Right forelimb (tissue), 1 donor: ENCODE data around the gene XBP1.
A peak's percentile ranks its signal among the peaks of the same experiment; 100 is the strongest.
"Not testable (repeated sequence)": the region's sequence is repeated elsewhere in the genome, so short reads cannot be mapped to it uniquely, and the experiment has no call there.

ENCODE experiments used
- DNase-seq: peaks from one replicate; pipeline ENCODE4 v3.0.0-alpha.2; 2018

Gene XBP1

DNA sequence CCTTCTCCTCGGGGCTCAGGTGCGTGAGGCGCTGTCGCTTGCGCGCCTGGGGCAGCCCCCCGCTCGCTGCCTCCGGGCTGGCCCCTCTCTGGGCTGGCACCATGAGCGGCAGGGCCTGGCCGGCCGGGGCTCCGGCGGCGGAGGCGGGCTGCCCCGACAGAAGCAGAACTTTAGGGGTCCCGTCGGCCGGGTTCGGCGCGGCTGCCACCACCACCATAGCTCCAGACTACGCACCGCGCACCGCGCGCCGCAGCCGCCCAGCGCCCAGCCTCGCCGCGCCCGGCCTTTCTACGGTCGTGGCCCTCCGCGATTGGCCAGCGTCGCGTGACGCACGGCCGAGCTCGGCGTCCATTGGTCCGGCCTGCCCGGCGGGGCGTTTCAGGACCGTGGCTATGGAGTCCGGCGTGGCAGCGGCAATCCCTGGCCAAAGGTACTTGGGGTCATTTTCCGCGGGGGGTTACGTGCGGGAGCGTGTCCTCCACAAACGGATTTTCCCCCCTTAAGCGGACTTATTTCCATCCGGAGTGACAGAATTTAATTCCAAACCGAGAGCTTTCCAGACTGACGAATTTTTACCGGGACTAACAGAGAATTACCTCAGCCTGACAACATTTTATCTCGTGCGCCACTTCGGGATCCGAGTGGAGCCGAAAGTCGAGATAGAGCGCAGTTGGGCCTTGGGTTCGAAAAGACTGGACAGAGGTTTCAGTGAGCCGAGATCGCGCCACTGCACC, at the start of gene XBP1:
TSS of gene XBP1 (minus strand) at position 262 of the 734 bp plus-strand sequence.
- peak; percentile 97 for DNase-seq

DNA sequence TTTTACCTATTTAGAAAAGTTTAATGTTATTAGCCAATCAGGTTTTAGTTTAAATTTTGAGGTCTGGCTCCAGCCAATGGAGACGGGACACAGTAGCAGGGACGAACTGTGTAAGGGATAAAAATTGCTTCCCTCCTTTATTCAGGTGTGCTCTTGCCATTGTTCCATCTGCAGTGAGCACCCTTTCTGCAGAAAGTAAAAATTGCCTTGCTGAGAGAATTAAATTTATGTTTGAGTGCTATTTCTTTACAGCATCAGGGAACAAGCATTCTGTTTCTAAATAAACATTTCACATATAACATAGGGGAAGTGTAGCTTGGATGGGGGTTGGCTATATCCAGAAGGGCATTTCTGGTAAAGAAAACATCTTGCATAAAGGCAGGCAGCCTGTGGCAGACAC, 46.6 kb upstream of the XBP1 start:
- DNase-seq = no peak

DNA sequence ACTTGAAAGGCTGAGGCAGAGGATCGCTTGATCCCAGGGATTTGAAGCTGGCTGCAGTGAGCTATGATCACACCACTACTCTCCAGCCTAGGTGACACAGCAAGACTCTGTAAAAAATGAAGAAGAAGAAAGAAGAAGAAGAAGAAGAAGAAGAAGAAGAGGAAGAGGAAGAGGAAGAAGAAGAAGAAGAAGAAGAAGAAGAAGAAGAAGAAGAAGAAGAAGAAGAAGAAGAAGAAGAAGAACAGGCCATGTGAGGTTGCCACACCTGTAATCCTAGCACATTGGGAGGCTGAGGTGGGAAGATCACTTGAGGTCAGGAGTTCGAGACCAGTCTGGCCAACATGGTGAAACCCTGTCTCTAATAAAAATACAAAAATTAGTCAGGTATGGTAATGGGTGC, 43.9 kb upstream of the XBP1 start:
- not testable (repeated sequence) for DNase-seq

DNA sequence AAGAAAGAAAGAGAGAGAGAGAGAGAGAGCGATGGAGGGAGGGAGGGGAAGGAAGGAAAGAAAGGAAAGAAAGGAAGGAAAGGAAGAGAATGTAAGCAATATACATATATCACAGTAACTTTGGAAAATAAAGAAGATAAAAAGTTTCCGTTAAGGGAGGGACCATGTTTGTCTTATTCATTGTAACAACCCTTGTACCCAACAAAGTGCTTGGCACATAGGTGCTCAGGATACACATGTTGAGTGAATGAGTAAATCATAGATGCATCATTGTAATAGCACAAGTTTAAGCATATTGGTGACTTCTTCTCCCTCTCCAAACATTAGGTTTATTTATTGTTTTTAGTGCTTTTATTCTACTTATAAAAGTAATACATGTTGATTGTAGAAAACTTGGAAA, 43.3 kb upstream of the XBP1 start:
- no peak for DNase-seq

DNA sequence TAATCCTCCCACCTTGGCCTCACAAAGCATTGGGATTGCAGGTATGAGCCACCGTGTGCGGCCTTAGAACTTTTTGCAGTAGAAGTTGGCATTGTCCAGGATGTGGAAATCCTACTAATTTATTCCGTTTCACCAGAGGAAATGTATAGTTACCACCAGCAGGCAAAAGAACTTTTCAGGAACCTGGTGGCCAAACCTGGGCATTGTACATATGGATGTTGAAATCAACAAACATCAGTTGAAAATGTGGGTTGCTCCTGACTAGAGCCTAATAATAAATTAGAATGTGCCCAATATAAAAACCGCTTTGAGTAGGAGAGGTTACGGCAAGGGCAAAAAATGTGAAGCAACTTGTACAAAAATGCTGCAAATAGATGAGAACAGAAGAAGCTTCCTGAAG, 40.7 kb upstream of the XBP1 start:
- no peak for DNase-seq

DNA sequence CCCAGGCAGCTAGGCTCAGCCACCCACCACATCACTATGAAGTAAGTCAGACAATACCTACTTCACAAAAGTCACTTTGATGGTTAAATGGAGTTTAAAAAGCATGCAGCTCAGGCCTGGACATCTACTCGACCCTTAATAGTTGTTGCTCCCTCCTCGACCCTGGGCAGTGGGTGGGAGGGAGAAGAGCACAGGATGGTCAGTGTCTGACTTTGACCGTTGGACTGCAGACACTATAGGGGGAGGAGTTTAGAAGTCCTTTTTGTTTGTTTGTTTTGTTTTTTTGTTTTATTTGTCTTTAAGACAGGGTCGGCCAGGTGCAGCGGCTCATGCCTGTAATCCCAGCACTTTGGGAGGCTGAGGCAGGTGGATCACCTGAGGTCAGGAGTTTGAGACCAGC, 38.6 kb upstream of the XBP1 start:
- no peak for DNase-seq

DNA sequence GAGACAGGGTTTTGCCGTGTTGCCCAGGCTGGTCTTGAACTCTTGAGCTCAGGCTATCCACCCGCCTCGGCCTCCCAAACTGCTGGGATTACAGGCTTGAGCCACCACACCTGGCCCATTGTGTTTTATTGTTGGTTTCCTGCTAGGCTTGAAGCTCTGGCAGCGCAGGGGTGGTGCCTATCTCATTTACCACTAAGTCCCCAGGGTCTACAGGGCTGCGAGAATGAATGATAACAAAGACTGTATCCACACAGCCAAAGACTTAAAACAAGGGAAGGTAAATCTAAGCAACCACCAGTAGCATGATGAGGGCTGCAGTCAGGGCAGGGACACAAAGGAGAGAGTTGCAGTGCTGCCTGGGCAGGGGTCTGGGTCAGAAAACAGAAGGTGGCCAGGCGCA, 37.3 kb upstream of the XBP1 start:
- DNase-seq = no peak

DNA sequence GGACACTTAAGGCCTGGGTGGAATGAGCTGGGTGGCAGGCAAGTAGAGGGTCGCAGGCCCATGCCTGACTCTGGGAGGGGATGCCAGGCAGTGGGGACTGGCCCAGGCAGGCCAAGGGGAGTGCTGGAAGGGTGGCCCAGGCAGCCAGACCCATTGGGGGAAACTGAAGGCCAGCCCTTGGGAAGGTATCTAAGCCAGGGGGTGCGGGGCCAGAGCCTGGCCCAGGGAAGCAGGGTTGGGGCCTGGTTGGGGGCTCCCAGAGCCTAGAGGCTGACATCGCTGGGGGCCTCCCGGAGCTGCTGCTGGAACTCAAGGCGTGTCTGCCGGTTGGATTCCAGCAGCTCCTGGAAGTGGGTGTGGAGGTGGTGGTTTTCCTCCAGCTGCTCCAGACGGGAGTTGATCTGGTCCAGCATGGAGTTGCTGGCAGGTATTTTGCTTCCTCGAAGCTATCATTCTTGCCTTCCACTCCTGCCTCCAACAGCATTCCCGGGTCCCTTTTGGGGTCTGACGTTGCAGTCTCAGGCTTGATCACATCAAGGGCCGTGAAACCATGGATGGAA, 35.3 kb upstream of the XBP1 start:
- no peak for DNase-seq

DNA sequence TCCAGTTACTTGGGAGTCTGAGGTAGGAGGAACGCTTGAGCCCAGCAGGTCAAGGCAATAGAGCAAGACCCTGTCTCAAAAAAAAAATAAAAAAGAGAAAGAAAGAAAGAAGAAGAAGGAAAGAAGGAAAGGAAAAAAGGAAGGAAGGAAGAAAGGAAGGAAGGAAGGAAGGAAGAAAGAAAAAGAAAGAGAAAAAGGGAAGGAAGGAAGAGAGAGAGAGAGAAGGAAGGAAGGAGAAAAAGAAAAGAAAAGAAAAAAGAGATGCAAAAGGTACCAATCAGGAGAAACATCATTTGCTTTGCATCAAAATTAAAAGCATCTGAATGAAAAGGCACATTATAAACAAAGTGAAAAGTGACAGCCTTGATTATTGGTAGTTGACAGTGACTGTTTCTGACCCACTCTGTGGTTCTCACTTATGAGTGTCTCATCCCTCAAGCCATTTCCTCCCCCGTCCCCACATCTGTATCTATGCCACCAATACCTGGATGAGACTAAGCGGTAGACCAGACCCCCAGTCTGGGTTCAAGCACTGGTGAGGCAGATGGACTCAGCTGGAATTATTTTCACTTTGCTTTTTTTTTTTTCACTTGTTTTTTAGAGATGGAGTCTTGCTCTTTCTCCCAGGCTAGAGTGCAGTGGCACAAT, 33.0 kb upstream of the XBP1 start:
- DNase-seq = no peak

DNA sequence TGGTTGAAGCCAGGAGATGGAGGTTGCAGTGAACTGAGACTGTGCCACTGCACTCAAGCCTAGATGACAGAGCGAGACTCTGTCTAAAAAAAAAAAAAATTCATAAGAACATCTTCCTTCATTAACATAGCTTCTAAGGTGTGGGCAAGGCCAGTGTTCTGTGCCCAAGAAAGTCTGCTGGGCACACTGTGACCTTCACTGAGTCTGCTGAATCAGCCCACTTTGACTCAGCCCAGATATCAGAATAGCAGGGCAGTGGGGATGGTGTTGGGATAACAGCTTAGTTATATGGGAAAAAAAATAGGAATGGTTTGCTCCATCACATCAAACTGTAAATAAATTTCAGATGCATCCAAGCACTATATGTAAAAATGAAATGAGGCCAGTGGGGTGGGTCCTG, 32.4 kb upstream of the XBP1 start:
- DNase-seq = no peak

DNA sequence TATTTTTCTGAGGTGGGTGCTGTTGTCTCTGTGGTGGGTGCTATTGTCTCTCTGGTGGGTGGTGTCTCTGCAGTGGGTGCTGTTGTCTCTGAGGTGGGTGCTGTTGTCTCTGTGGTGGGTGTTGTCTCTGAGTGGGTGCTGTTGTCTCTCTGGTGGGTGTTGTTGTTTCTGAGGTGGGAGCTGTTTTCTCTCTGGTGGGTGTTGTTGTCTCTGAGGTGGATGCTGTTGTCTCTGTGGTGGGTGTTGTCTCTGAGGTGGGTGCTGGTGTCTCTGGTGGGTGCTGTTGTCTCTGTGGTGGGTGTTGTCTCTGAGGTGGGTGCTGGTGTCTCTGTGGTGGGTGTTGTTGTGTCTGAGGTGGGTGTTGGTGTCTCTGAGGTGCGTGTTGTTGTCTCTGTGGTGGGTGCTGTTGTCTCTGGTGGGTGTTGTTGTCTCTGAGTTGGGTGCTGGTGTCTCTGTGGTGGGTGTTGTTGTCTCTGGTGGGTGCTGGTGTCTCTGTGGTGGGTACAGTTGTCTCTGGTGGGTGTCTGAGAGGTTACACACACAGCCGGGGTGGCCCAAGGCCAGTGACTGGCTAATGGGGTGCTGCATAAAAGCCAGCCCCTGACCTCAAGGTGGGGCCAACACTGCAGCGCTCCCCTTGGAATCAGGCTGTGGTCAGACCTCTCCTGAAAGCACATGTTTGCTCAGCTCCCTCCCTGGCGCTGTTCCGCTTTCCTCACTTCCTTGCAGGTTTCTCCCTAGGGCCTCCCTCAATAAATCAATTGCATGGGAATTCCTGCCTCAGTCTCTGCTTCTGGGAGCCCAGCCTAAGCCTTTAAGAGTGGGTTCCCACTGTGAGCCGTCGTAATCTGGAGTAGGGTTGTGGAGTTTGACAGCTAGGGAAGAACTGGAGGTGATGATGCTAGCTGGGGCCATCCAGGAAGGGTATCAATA, 31.0 kb upstream of the XBP1 start:
- no peak for DNase-seq

DNA sequence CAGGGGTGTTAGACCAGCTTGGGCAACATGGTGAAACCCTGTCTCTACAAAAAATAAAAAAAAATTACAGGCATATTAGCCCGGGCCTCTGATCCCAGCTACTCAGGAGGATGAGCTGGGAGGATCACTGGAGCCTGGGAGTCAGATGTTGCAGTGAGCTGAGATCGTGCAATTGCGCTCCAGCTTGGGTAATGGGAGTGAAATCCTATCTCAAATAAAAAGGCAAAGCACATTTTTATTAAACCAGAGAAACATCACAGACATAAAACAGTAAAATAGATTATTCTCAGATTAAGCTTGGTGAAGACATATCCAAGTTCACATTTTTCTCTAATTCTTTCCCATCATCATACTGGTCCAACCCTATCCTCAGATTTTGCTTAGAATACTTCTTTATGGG, 30.1 kb upstream of the XBP1 start:
- DNase-seq = no peak

DNA sequence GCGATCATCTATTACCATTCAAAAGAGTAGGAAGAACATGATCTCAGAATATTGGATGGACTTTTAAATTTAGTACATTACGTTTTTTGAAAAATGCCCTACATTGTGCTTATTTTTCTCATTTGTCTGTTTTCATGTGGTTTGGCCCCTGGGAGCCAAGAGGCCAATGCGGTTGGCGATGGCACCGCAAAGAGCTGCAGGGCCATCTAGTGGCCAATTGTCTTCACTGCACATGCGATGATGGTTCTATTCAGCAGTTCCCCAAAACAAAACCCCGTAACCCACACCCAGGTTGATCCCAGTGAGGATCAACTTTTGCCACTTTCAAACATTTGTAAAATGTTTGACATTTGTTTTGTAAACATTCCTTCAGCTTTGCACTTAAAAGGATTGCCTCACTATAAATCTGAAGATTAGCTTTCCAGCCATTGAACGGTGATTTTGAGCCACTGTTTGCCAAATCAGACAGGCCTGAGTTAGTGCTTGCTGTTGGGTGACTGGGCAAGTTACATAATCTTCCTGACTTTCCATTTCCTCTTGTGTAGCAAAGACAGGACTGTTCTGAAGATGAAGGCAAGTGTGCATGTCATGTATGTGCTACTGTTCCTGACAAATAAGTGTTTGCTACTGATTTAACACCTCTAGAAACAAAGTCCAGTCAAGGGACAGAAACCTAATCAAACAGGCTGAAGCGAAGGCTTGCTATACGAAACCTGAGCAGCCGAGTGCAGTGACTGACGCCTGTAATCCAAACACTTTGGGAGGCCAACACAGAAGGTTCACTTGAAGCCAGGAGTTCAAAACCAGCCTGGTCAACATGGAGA, 29.2 kb upstream of the XBP1 start:
- DNase-seq = peak; percentile 74

DNA sequence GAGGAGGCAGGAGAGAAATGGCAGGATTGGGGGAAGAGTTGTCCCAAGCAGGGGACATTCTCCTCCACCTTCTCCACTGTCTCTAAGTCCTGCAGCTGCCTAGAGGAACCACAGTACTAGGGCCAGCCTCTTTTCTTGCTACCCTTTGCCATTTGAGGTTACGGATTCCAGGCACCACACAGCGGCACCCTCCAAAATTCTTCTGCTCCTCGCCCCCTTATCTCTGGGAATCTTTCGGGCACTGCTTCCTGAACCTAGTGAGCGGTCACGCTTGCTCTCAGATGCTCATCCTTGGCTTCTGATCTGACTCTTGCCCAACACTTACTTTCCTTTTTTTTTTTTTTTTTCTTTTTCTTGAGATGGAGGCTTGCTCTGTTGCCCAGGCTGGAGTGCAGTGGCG, 26.6 kb upstream of the XBP1 start:
- DNase-seq = no peak

DNA sequence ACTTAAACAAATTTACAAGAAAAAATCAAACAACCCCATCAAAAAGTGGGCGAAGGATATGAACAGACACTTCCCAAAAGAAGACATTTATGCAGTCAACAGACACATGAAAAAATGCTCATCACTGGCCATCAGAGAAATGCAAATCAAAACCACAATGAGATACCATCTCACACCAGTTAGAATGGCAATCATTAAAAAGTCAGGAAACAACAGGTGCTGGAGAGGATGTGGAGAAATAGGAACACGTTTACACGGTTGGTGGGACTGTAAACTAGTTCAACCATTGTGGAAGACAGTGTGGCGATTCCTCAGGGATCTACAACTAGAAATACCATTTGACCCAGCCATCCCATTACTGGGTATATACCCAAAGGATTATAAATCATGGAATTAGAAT, 26.1 kb upstream of the XBP1 start:
- not testable (repeated sequence) for DNase-seq

DNA sequence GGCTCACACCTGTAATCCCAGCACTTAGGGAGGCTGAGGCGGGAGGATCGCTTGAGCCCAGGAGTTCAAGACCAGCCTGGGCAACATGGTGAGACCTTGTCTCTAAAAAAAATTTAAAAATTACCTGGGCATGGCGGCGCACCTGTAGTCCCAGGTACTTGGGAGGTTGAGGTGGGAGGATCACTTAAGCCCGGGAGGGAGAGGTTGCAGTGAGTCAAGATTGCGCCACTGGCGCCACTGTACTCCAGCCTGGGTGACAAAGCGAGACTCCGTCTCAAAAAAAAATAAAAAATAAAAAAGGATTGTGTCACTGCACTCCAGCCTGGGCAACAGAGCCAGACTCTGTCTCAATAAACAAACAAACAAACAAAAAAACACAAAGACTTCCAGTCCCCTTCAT, 24.1 kb upstream of the XBP1 start:
- DNase-seq = not testable (repeated sequence)

DNA sequence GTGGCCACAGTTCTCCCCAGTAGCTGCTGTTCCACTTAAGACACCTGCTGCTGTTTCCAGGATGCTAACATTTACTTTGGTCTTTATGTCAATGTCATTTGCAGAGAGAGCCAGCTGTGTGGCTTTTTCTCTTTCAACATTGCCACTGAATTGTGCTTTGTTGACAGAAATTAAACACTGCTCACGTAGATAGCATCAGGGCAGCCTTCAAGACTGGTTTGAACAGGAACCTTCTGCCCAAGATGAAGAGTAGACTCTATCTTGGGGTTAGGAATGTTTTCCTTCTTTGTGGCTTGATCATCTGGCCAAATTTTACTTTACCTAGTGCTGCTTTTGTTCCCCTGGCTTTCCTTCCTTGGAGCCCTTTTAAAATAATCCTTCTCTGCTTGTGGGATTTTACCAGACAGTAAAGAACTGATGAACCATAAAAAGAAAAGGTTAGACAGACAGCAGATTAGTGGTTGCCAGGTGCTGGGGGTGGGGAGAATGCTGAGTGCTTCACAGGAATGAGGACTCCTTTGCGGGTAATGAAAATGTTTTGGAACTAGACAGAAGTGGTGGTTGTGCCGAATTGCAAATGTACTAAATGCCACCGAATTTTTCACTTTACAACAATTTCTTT, 22.7 kb upstream of the XBP1 start:
- no peak for DNase-seq

DNA sequence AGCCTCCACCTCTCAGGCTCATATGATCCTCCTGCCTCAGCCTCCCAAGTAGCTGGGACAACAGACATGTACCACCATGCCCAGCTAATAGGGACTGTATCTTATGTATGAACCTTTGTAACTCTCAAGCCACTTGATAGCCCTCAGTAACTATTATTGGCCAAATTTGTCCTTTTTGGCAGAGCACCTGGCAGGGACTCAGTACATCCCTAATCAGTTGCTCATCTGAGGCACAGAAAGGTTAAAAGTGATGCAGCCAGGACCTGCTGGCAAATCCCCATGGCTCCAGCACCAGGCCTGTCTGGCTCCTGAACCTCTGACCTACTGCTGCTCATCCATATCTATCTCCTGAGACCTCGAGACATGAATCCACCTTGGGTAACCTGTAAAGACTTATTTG, 21.1 kb upstream of the XBP1 start:
- no peak for DNase-seq

DNA sequence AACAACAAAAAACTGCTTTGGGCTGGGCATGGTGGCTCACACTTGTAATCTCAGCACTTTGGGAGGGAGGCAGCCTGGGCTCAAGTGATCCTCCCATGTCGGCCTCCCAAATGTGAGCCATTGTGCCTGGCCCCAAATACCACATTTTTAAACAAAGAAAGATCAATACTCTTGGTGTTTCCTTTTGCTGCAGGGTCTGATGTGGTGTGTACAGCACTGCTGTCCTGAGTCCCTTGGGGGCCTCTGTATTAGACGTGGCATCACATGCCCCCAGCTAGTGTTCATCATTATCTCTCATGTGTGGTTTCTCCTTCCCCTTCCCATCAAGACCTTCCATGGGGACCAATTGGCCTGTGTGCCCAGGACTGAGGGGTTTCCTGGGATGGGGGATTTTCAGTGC, 20.5 kb upstream of the XBP1 start:
- peak; percentile 7 for DNase-seq

DNA sequence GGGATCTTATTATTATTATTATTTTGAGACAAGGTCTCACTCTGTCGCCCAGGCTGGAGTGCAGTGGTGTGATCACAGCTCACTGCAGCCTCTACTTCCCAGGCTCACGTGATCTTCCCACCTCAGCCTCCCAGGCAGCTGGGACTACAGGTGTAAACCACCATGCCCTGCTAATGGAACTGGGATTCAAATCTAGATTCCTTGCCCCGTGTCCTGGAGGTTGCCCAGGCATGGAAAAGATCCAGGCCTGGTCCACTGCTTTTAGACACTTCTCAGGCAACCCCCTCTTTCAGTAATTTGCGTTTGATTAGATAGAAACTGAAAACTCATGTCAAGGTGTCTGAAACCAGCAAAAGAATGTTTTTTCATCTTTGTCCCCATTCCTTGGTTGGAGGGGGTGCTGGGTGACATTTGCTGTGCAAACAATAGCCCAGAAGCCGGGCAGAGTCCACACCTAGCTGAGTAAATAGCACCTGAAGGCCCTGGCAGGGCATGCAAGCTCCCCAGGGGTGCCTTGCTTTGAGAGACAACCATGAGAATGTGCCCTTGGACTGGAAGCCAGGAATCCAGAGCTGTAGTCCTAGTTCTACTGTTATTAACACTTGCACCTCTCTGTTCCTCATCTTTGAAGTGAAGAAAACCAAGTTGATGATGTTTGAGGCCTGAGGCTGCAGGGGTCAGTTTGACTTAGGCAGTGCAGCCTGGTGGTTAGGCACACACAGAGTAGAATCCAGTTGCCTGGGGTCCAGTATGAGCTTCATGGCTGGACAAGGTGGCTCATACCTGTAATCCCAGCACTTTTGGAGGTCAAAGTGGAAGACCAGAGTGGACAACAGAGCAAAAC, 19.1 kb upstream of the XBP1 start:
- no peak for DNase-seq
